ENCODE results near the gene SCAF8.

Gene SCAF8

GRCh38 chr6:154830771-154831170, 97.6 kb downstream of the SCAF8 start:
- in situ Hi-C loops (cut with MboI; ENCODE audit: low sequenced_read_pairs), result no loop called here

- in situ Hi-C loops (cut with MboI; ENCODE audit: low sequenced_read_pairs), result no loop called here
These were observed 102.1 kb downstream of the SCAF8 start for GRCh38 chr6:154835307-154835706.

GRCh38 chr6:154839546-154839945, 106.3 kb downstream of the SCAF8 start:
- in situ Hi-C loops (cut with MboI; ENCODE audit: low sequenced_read_pairs), result no loop called here

- in situ Hi-C loops (cut with MboI; ENCODE audit: low sequenced_read_pairs), result no loop called here
These were observed 107.1 kb downstream of the SCAF8 start for GRCh38 chr6:154840363-154840762.

GRCh38 chr6:154841109-154841508, 107.9 kb downstream of the SCAF8 start:
- in situ Hi-C loops (cut with MboI; ENCODE audit: low sequenced_read_pairs), result no loop called here

GRCh38 chr6:154842833-154843232, 109.6 kb downstream of the SCAF8 start:
- in situ Hi-C loops (cut with MboI; ENCODE audit: low sequenced_read_pairs), result no loop called here

GRCh38 chr6:154847318-154847717, 114.1 kb downstream of the SCAF8 start:
- in situ Hi-C loops (cut with MboI; ENCODE audit: low sequenced_read_pairs), result no loop called here

- in situ Hi-C loops (cut with MboI; ENCODE audit: low sequenced_read_pairs), result no loop called here
These were observed 115.4 kb downstream of the SCAF8 start for GRCh38 chr6:154848580-154848979.

GRCh38 chr6:154849475-154849874, 116.3 kb downstream of the SCAF8 start:
- in situ Hi-C loops (cut with MboI; ENCODE audit: low sequenced_read_pairs), result no loop called here

GRCh38 chr6:154852687-154853086, 119.5 kb downstream of the SCAF8 start:
- in situ Hi-C loops (cut with MboI; ENCODE audit: low sequenced_read_pairs), result no loop called here

GRCh38 chr6:154857529-154857928, 124.3 kb downstream of the SCAF8 start:
- in situ Hi-C loops (cut with MboI; ENCODE audit: low sequenced_read_pairs), result no loop called here

GRCh38 chr6:154861825-154862224, 128.6 kb downstream of the SCAF8 start:
- in situ Hi-C loops (cut with MboI; ENCODE audit: low sequenced_read_pairs), result no loop called here

- in situ Hi-C loops (cut with MboI; ENCODE audit: low sequenced_read_pairs), result no loop called here
These were observed 129.3 kb downstream of the SCAF8 start for GRCh38 chr6:154862536-154862935.

- in situ Hi-C loops (cut with MboI; ENCODE audit: low sequenced_read_pairs), result no loop called here
These were observed 130.8 kb downstream of the SCAF8 start for GRCh38 chr6:154864066-154864430.

GRCh38 chr6:154865291-154865690, 132.1 kb downstream of the SCAF8 start:
- in situ Hi-C loops (cut with MboI; ENCODE audit: low sequenced_read_pairs), result no loop called here

- in situ Hi-C loops (cut with MboI; ENCODE audit: low sequenced_read_pairs), result no loop called here
These were observed 135.0 kb downstream of the SCAF8 start for GRCh38 chr6:154868143-154868594.

- in situ Hi-C loops (cut with MboI; ENCODE audit: low sequenced_read_pairs), result no loop called here
These were observed 139.4 kb downstream of the SCAF8 start for GRCh38 chr6:154872542-154873114.

GRCh38 chr6:154873546-154873945, 140.3 kb downstream of the SCAF8 start:
- in situ Hi-C loops (cut with MboI; ENCODE audit: low sequenced_read_pairs), result no loop called here

GRCh38 chr6:154874773-154875592, 141.8 kb downstream of the SCAF8 start:
- in situ Hi-C loops (cut with MboI; ENCODE audit: low sequenced_read_pairs), result no loop called here

GRCh38 chr6:154876486-154877280, 143.5 kb downstream of the SCAF8 start:
- in situ Hi-C loops (cut with MboI; ENCODE audit: low sequenced_read_pairs), result no loop called here

GRCh38 chr6:154878871-154879491, 145.8 kb downstream of the SCAF8 start:
- in situ Hi-C loops (cut with MboI; ENCODE audit: low sequenced_read_pairs), result no loop called here
